Esophagus squamous epithelium (tissue), 4 donors: ENCODE results near the gene SMIM17.

Source experiments
- CTCF ChIP-seq, 6 experiments: fragments of 450-650 bp in 4 of 6; fragments of 200-600 bp in 2 of 6; sonication (generic) in 2 of 6; IDR thresholded peaks; one replicate each; pipeline ENCODE4 v1.5.1; 2016 to 2019; ENCODE audit warnings: antibody characterized with exemption in 6 of 6, mild to moderate bottlenecking in 4 of 6, moderate library complexity in 4 of 6
- POLR2A ChIP-seq, 4 donors: fragments of 450-650 bp; IDR thresholded peaks; one replicate each; pipeline ENCODE4 v1.6.1; 2017; ENCODE audit warnings: antibody characterized with exemption in 4 of 4, mild to moderate bottlenecking in 4 of 4, moderate library complexity in 3 of 4

DNA sequence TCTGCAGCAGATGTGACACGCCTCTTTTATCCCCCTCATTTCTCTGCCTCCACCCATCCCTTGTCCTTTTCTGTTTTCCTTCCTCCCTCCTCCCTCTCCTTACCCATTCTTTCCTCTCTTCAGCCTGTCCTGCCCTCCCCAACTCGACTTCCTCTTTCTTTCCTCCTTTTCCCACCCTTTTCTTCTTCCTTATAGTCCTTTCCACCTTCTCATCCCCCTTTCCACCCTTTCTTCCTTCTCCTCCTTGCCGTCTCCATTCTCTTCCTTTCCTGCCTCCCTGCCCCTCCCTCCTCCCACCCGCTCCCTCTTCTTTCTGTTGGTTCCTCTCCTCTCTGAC is 48.5 kb upstream of the SMIM17 start:
- TF ChIP-seq CTCF (IDR thresholded peaks at IDR 0.05) (no peak), POLR2A (IDR thresholded peaks at IDR 0.05) (no peak)
